HG02852 (cell line): ENCODE measurements around the gene CENPW.

Source experiments
- ATAC-seq: cut with Tn5 transposase; IDR thresholded peaks from one replicate; pipeline ENCODE4 v1.9.1; 2021; ENCODE audit warnings: mild to moderate bottlenecking, moderate library complexity; ENCODE audit not compliant: unreplicated experiment

The CENPW gene

DNA sequence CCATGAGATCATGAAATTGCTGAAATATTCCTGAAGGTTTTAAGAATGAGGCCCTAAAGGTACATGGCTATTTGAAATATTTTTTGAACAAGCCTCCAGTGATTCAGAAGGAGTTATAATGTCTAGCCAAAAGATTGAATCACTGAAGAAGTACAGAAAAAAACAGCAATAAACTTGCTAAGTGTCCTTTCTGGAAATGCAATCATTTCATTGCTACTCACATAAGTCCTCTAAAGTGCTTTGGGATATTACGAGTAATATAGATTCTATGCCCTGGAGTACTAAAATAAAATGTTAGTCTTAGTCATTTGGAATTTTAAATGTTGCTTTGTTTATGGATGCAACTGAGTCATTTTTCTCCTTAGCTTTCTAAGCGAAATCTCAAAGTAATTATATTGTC, 32.7 kb downstream of the CENPW start:
- no peak for ATAC-seq

DNA sequence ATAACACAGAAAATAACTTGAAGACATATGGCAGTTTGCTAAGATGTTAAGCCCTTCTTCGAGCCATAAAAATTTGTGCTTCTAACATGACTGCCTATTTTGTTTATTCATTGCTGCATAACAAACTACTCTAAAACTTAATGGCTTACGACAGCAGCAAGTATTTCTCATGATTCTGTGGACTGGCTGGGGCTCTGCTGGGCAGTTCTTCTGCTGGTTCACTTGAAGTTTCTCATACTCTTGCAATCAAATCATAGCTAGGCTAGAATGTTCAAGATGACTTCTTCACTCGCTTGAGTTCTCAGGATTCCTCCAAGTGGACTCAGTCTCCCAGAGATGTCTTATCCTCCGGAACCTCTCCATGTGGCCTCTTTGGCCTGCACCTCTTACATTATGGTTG, 33.4 kb downstream of the CENPW start:
- no peak for ATAC-seq

DNA sequence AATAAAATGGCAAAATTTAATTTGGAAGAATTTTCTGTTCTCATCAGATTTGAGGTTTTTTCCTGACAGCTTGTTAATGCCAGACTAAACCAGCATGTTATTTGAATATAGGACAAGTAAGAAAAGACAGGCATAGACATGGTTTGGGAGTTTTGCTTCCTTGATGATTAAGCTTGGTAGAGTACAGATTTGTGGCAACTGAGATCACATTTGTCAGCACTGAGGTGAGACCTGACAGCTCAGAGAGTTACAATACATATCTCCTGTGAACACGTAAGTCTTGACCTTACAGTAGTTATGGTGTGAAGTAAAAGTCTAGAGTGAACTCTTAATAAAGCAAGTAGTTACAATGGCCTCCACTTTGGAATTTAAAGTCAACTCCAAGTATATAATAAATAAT, 34.5 kb downstream of the CENPW start:
- ATAC-seq, result no peak

DNA sequence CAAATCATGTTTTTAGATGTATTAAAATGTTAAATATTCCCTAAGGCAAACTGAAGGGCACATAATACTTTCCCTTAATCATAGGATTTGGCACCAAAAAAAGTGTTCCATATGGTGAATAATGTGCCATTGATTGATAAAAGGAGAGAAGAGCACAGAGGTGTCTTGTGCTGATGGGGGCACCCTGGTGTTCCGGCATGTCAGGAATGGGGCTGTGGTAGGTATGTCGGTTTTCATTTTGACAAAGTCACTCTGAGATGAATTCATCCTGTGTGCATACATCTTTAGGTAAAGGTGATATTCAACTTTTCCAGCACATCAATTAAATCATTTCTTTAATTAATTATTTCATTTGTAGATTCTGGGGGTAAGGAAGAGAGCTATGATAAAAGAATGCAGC, 36.8 kb downstream of the CENPW start:
- ATAC-seq, result no peak

DNA sequence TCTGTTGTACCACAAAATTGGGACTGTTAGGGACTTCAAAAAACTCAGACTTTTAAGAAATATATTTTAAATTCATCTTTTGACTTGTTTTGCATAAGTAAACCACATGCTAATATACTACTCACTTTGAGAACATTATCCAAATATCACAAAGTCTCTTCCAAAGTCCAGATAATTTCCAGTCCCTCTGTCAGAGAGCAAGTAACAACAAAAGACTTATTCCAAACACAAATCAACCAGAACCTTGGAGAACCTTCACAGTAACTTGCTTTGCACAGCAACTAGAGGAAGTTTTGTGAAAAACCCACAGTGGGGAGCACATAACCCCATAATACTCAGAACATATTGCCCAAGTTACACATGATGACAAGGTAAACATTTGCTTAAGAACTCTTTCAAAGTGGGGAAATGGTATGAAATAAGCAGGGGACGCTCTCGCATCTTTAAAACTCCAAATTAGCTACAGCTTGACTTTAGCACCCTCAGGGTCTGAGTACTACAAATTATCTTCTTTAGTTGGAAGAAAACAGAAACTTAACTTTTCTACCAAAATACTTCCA, 37.8 kb downstream of the CENPW start:
- no peak for ATAC-seq

DNA sequence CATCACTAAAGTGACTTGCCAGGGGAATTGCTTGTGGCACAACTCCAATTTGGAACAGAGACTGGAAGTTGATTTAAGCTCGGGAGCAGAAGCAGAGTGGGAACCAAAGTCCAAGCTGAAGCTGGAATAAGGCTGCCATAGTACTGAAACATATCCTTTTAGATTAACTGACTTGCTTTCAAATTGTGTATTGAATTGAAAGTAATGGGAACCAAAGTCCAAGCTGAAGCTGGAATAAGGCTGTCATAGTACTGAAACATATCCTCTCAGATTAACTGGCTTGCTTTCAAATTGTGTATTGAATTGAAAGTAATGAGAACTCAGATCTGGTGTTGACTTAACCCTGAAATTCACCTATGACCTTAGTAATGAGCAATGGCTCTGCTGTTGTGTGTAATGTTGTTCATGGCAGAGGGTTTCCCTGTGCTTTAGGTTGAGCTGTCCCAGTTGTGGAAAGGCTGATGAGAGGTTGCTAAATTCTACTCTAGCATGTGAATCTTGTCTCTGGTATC, 40.2 kb downstream of the CENPW start:
- ATAC-seq, result no peak

DNA sequence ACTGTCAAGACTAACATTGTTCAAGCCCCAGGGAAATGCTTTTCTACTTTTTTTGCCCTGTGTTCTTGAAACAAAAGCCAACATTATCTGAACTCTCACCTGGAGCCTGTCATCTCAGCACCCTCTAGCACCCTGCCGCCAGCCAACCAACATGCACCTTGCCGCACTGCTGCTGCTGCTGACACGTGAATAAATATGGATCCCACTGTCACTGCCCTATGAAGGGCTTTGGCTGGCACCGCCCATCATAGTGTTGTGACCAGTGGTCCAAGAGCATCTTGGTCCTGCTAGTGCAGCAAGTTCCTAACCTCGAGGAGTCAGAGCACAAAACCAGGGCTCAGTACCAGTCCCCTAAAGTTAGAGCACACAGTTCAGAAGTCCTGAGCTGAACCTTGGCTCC, 41.6 kb downstream of the CENPW start:
- no peak for ATAC-seq

DNA sequence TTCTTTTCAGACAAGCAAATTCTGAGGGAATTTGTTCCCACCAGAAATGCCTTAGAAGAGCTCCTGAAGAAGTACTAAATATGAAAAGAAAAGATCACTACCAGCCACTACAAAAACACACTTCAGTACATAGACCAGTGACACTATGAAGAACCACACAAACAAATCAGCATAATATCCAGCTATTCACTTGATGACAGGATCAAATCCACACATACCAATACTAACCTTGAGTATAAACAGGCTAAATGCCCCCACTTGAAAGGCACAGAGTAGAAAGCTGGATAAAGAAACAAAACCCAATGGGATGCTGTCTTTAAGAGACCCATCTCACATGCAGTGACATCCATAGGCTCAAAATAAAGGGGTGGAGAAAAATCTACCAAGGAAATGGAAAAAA, 43.3 kb downstream of the CENPW start:
- no peak for ATAC-seq

DNA sequence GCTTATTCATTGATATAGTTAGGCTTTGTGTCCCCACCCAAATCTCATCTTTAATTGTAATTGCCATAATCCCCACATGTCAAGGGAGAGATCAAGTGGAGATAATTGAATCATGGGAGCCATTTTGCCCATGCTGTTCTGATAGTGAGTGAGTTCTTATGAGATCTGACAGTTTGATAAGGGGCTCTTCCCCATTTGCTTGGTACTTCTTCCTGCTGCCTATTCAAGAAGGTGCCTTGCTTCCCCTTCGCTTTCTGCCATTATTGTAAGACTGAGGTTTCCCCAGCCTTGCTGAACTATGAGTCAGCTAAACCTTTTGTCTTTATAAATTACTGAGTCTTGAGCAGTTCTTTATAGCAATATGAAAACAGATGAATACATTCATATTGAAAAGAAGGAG, 45.6 kb downstream of the CENPW start:
- ATAC-seq, result no peak

DNA sequence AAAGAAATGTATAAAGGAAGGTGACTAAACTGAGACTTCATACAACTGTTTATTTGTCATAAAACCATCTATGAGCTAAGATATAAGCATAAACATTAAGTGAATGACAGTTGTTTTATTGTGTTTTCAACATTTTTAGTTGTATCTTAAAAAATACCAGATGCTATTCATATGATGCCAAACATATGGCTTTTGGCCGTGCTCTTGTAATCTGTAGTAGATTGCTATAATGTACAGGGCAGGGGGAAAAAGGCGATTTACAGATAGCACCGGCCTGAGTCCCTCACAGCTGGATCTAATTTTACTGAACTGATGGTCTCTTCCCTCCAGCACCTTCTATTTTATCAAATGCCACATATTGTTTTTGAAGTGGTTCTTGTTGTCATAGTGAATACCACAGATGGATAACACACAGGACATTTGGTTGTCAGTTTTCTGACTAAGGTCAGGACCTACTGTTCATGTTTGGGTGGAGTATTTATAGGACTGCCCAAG, 48.2 kb downstream of the CENPW start:
- no peak for ATAC-seq

DNA sequence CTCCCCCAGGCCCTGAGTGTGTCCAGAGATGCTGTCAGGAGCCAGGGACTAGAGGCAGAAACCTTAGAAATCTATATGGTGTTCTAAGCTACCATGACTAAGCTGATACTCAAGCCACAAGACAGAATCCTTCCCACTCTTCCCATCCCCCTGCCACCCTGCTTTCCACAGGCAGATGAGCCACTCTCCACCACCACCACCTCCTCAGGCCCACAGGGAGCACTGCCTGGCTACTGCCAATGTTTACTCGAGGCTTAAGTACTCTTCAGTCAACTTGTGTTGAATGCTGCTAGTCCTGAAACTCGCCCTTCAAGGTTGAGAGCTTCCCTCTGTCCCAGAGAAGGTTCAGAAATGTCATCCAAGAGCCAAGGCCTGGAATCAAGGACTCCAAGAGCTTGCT, 56.2 kb downstream of the CENPW start:
- ATAC-seq, result no peak
